ENCODE data around the gene CYP27B1.
"Not testable (repeated sequence)": the region's sequence is repeated elsewhere in the genome, so short reads cannot be mapped to it uniquely, and the experiment has no call there.

CYP27B1 gene

DNA sequence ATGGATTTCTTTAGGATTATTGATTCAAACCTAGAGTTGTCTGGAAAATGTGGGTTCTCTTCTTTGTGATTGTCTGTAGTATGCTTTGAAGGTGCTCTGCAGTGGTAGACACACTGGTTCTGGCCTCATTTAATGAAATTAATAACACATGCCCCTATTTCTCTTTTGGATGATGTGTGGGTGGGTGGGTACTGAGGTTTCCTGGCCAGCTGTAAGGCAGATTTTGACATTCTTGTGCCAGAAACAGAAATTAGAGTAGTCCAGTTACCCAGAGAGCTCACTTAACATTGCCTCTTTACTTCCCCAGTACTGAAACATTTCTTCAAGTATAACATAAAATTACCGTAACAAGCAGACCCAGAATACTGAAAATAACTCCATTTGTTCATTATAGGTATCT lies 30.1 kb upstream of the CYP27B1 start:
- DNase-seq: no peak
- in situ Hi-C loops (cut with HindIII; ENCODE audit: low pct_ligation_motif_present, low pct_unique_long_range_greater_than_20kb, low sequenced_read_pairs): no loop called here

GRCh38 chr12:57795354-57795753 lies 28.5 kb upstream of the CYP27B1 start:
- no peak for DNase-seq
- in situ Hi-C loops (cut with HindIII; ENCODE audit: low pct_ligation_motif_present, low pct_unique_long_range_greater_than_20kb, low sequenced_read_pairs): no loop called here

DNA sequence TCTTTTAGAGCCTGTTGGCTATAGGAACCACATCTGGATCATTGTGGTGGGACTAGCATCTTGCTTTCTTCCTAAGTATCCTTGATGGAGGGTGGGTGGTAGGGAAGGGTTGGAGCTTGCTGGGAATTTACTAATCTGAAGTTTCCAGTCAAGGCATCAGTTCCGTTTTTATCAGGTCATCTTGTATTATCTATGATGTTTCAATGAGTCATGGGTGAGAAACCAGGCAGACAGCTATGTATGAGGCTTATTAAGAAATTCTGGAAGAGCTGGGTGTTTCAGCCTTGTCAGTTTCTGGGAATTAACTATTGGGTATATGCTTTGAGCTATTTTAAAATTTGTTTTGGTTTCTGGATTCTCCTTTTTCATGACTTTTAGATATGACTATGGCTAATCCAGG lies 27.0 kb upstream of the CYP27B1 start:
- DNase-seq: no peak
- in situ Hi-C loops (cut with HindIII; ENCODE audit: low pct_ligation_motif_present, low pct_unique_long_range_greater_than_20kb, low sequenced_read_pairs): no loop called here

- no peak for DNase-seq
- in situ Hi-C loops (cut with HindIII; ENCODE audit: low pct_ligation_motif_present, low pct_unique_long_range_greater_than_20kb, low sequenced_read_pairs): no loop called here
Measured at GRCh38 chr12:57783861-57784260, 17.0 kb upstream of the CYP27B1 start.

DNA sequence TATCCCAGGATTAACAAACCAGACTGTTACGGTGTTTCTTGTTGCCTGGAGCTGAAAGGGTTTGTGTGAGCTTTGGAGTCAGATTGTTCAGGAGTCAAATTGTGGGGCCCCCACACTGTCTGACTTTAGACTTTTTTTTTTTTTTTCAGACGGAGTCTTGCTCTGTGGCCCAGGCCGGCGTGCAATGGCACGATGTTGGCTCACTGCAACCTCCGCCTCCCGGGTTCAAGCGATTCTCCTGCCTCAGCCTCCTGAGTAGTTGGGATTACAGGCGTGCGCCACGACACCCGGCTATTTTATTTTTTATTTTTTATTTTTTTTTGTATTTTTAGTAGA lies 16.6 kb upstream of the CYP27B1 start:
- DNase-seq: no peak
- in situ Hi-C loops (cut with HindIII; ENCODE audit: low pct_ligation_motif_present, low pct_unique_long_range_greater_than_20kb, low sequenced_read_pairs): no loop called here

DNA sequence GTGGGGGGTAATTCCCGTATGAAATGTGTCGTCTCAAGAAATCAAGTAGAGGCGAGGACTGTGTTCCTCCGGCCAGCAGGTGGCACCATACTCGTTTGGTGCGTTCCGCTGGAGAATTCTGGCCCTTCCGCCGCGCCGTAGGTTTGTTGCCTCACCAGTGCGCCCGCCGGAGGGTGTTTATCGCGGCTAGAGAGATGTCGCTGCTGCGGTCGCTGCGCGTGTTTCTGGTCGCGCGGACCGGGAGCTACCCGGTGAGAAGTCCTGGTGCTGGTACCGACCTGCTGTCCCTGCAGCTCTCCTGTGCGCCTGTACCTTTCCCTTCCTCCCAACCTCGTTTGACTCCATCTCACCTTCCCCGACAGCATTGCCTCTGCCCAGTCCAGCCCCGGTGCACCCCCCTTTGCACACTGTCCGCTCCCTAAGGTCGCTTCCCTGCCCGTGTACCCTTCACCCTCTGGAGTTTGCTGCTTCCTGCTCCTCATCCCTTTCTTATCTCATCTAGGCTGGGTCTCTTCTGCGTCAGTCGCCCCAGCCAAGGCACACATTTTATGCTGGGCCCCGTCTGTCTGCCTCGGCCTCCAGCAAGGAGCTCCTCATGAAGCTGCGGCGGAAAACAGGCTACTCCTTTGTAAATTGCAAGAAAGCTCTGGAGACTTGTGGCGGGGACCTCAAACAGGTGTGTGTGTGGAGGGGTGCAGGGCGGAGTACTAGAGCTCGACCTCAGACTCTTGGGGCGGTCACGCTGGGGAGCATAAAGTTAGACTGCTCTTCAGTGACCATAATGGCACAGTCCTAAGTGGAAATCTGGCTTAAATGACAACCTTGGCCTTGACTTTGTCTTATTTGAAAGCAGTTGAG lies 16.0 kb upstream of the CYP27B1 start, which contains the start of gene TSFM:
Gene TSFM (plus strand): TSS at position 180 of the 858 bp plus-strand sequence. CDS start 15 bp downstream, at position 195.
- in situ Hi-C loops (cut with HindIII; ENCODE audit: low pct_ligation_motif_present, low pct_unique_long_range_greater_than_20kb, low sequenced_read_pairs): no loop called here
- peak; percentile 98 for DNase-seq

GRCh38 chr12:57782243-57782607 lies 15.3 kb upstream of the CYP27B1 start:
- no peak for DNase-seq
- in situ Hi-C loops (cut with HindIII; ENCODE audit: low pct_ligation_motif_present, low pct_unique_long_range_greater_than_20kb, low sequenced_read_pairs): no loop called here

- no peak for DNase-seq
- in situ Hi-C loops (cut with HindIII; ENCODE audit: low pct_ligation_motif_present, low pct_unique_long_range_greater_than_20kb, low sequenced_read_pairs): no loop called here
Measured at GRCh38 chr12:57781801-57782200, 14.9 kb upstream of the CYP27B1 start.

DNA sequence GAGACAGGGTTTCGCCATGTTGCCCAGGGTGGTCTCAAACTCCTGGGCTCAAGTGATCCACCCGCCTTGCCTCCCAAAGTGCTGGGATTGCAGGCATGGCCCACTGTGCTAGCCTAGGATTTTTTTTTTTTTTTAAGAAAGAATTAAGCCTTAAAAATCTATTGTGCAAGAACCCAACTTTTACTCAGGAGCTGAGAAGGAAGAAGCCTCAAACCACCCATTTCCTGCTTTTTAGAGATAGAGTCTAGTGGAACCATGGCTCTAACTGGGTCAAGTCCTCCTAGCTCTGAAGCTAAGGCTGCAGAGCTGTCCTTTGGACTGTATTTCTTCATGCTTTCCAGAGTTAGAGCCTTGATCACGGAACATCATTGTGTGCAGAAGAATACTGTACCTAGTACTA lies 14.4 kb upstream of the CYP27B1 start:
- in situ Hi-C loops (cut with HindIII; ENCODE audit: low pct_ligation_motif_present, low pct_unique_long_range_greater_than_20kb, low sequenced_read_pairs): no loop called here
- no peak for DNase-seq

DNA sequence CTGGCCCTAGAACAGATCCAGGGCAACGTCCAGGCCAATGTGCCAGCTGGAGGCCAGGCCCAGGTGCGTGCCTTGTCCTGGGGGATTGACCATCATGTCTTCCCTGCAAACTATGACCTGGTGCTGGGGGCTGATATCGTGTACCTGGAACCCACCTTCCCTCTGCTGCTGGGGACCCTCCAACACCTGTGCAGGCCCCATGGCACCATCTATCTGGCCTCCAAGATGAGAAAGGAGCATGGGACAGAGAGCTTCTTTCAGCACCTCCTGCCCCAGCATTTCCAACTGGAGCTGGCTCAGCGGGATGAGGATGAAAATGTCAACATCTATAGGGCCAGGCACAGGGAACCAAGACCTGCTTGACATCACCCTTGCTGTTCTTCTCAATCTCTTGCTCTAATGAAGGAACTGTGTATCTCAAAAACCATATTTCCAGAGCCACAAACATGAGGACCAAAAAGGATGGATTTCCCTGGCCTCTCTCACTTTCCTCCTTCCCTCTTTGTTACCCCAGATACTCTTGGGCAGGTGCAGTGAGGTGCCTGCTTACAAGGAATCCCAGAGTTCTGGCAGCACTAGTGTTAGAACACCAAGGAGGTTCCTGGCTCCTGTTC lies 13.5 kb upstream of the CYP27B1 start:
- DNase-seq: no peak
- in situ Hi-C loops (cut with HindIII; ENCODE audit: low pct_ligation_motif_present, low pct_unique_long_range_greater_than_20kb, low sequenced_read_pairs): no loop called here

DNA sequence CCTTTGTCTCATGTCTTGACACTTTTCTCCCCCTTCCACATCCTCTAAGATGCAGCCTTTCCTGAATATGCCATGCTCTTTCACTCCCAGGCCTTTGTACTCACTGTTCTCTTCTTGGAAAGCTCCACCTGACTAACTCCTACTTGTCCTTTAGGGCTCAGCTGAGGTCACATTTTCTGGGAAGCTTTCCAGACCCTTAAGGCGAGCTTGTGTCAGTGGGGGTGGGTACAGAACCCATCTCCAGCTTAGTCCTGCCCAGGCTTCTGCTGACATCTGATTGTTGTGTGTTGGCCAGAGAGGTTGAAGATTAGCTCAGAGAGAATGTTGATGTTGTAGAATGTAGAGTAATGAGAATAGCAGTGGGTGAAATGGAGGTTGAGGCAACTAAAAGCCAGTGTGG lies 12.9 kb upstream of the CYP27B1 start:
- no peak for DNase-seq
- in situ Hi-C loops (cut with HindIII; ENCODE audit: low pct_ligation_motif_present, low pct_unique_long_range_greater_than_20kb, low sequenced_read_pairs): no loop called here

- in situ Hi-C loops (cut with HindIII; ENCODE audit: low pct_ligation_motif_present, low pct_unique_long_range_greater_than_20kb, low sequenced_read_pairs): no loop called here
- no peak for DNase-seq
Measured at GRCh38 chr12:57777911-57778310, 11.0 kb upstream of the CYP27B1 start.

DNA sequence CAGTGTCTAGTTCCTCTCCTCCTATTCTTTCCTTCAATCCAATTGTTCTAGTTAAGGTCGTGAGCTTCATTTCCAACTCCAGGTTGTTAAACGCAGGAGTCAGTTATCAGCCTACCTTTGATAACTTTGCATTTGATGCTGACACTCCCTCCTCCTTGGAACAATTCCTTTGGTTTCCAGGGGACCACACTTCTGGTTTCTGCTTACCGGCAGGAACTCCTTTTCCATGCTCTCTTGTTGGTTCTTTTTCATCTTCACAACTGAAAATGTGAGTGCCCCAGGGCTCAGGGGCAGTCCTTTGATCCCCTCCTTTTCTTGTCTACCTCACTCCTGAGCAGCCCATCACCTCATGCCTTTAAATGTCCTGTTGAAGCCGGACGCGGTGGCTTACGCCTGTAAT lies 10.5 kb upstream of the CYP27B1 start:
- in situ Hi-C loops (cut with HindIII; ENCODE audit: low pct_ligation_motif_present, low pct_unique_long_range_greater_than_20kb, low sequenced_read_pairs): no loop called here
- no peak for DNase-seq

DNA sequence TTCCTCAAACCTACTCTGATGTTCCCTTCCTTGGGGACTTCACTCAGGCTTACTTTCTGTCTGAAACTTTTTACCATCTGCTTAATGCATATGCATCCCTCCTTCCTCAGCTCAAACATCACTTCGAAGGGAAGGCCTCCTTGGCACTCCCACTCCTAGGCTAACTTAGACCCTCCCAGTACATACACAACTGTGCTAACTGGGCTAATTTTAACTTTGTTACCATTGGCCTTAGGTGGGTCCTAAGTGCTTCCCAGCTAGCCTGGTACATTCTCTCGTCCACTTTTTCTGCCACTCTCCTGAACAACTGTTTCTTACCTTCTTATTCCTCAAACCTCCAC lies 9.3 kb upstream of the CYP27B1 start:
- in situ Hi-C loops (cut with HindIII; ENCODE audit: low pct_ligation_motif_present, low pct_unique_long_range_greater_than_20kb, low sequenced_read_pairs): no loop called here

DNA sequence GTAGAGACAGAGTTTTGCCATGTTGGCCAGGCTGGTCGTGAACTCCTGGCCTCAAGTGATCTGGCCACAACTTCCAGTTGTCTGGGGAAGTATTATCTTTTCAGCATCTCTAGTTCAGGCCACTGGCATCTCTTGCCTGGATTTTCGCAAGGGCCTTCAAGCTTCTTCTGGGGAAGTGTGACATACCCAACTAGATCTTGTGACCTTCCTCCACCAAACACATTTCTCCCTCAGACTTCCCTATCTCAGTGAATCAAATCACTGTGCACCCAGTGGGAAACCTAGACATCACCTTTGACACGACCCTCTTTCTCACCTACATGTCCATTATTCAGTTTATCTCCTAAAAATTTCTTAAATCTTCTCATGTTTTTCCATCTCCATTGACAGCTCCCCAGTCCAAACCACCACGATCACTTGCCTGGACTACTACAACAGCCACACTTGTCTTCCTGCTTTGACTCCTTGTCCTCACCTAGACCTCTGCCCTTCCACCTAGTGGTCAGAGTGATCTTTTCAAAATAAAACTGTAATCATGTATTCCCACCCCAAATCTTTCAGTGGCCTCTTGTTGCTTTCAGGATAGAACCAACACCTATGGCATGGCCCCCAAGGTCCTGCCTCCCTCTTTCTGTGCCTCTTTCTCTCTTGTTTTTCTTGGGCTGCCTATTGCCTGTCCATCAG lies 8.8 kb upstream of the CYP27B1 start:
- DNase-seq: no peak
- in situ Hi-C loops (cut with HindIII; ENCODE audit: low pct_ligation_motif_present, low pct_unique_long_range_greater_than_20kb, low sequenced_read_pairs): no loop called here

More for the DNA sequence above, 9.3 kb upstream of the CYP27B1 start:
- no peak for DNase-seq

- in situ Hi-C loops (cut with HindIII; ENCODE audit: low pct_ligation_motif_present, low pct_unique_long_range_greater_than_20kb, low sequenced_read_pairs): no loop called here
Measured at GRCh38 chr12:57775044-57775443, 8.2 kb upstream of the CYP27B1 start.

DNA sequence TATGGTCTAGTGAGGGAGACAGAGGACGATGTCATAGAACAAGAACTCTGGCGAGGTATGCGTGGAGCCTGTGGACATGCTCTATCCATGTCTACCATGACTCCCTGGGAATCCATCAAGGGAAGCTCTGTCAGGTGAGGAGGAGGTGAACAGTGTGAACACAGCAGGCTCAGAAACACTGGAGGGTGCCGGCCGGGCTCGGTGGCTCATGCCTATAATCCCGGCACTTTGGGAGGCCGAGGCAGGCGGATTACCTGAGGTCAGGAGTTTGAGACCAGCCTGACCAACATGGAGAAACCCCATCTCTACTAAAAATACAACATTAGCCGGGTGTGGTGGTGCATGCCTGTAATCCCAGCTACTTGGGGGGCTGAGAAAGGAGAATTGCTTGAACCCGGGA lies 7.8 kb upstream of the CYP27B1 start:
- in situ Hi-C loops (cut with HindIII; ENCODE audit: low pct_ligation_motif_present, low pct_unique_long_range_greater_than_20kb, low sequenced_read_pairs): not testable (repeated sequence)

More at GRCh38 chr12:57775044-57775443, 8.2 kb upstream of the CYP27B1 start:
- DNase-seq: no peak

DNA sequence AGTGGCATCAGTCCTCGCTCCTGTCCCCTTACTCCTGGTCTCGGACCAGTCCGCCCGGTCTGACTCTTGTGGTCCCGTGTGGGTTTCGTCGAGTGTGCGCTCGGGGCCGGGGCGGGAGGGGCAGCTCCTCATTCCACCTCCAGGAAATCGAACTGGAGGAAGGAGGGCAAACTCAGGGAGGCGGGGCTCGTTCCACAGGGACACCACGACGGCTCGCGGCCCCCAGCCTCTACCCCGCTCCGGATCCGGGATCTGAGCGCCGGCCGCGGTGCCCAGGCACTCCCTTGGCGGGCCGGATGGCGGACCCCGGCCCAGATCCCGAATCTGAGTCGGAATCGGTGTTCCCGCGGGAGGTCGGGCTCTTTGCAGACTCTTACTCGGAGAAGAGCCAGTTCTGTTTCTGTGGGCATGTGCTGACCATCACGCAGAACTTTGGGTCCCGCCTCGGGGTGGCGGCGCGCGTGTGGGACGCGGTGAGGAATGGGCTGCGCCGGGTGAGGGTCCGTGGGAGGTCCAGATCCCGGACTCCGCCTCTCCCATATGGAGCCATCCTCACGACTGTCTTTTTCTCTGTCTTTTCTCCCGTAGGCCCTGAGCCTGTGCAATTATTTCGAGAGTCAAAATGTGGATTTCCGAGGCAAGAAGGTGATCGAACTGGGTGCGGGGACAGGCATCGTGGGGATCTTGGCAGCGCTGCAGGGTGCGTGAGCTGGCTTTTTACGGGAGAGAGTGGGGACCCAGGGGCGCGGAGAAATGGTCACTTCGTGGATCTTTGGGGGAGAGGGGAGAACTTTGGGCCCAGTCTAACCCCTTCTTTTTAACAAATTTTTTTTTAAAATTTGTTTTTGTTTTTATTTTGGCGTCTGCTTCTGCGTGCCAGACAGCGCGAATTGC lies 5.8 kb upstream of the CYP27B1 start, which contains the start of gene EEF1AKMT3:
Gene EEF1AKMT3 (plus strand): TSS at position 186 of the 894 bp plus-strand sequence. CDS start 111 bp downstream, at position 297.
- in situ Hi-C loops (cut with HindIII; ENCODE audit: low pct_ligation_motif_present, low pct_unique_long_range_greater_than_20kb, low sequenced_read_pairs): no loop called here
- DNase-seq: peak; percentile 81

More for the DNA sequence above, 7.8 kb upstream of the CYP27B1 start:
- not testable (repeated sequence) for DNase-seq
